ENCODE data around the gene NUP98.
"Not testable (repeated sequence)": the region's sequence is repeated elsewhere in the genome, so short reads cannot be mapped to it uniquely, and the experiment has no call there.

The NUP98 gene

GRCh38 chr11:3664032-3664630 is 133.2 kb downstream of the NUP98 start:
- no peak for DNase-seq (ENCODE audit: extremely low read depth, low read depth)
- no peak for TF ChIP-seq CTCF (IDR thresholded peaks at IDR 0.05; ENCODE audit: low read depth, low read length)

- TF ChIP-seq CTCF (IDR thresholded peaks at IDR 0.05; ENCODE audit: low read depth, low read length) = no peak
- DNase-seq (ENCODE audit: extremely low read depth, low read depth) = no peak
Measured at GRCh38 chr11:3662856-3663255, 134.5 kb downstream of the NUP98 start.

GRCh38 chr11:3660960-3661359 is 136.4 kb downstream of the NUP98 start:
- DNase-seq (ENCODE audit: extremely low read depth, low read depth) = no peak

GRCh38 chr11:3659595-3660515 is 137.5 kb downstream of the NUP98 start:
- no peak for TF ChIP-seq CTCF (IDR thresholded peaks at IDR 0.05; ENCODE audit: low read depth, low read length)

More at GRCh38 chr11:3660960-3661359, 136.4 kb downstream of the NUP98 start:
- no peak for TF ChIP-seq CTCF (IDR thresholded peaks at IDR 0.05; ENCODE audit: low read depth, low read length)

GRCh38 chr11:3658252-3658651 is 139.1 kb downstream of the NUP98 start:
- TF ChIP-seq CTCF (IDR thresholded peaks at IDR 0.05; ENCODE audit: low read depth, low read length) = no peak
- DNase-seq (ENCODE audit: extremely low read depth, low read depth) = no peak

More at GRCh38 chr11:3659595-3660515, 137.5 kb downstream of the NUP98 start:
- DNase-seq (ENCODE audit: extremely low read depth, low read depth) = no peak

- DNase-seq (ENCODE audit: extremely low read depth, low read depth) = not testable (repeated sequence)
Measured at GRCh38 chr11:3657331-3657730, 140.0 kb downstream of the NUP98 start.

GRCh38 chr11:3655547-3655946 is 141.8 kb downstream of the NUP98 start:
- no peak for TF ChIP-seq CTCF (IDR thresholded peaks at IDR 0.05; ENCODE audit: low read depth, low read length)
- no peak for DNase-seq (ENCODE audit: extremely low read depth, low read depth)

- DNase-seq (ENCODE audit: extremely low read depth, low read depth) = not testable (repeated sequence)
Measured at GRCh38 chr11:3652514-3652913, 144.8 kb downstream of the NUP98 start.

- DNase-seq (ENCODE audit: extremely low read depth, low read depth) = not testable (repeated sequence)
Measured at GRCh38 chr11:3649374-3649773, 148.0 kb downstream of the NUP98 start.

GRCh38 chr11:3648843-3649242 is 148.5 kb downstream of the NUP98 start:
- not testable (repeated sequence) for DNase-seq (ENCODE audit: extremely low read depth, low read depth)
